ENCODE data around the gene SPPL2C. TPM values are rescaled to one million over a fixed set of nuclear protein-coding genes. Genes with fewer than 3 reads are reported as not detected.

The SPPL2C gene
- total RNA-seq, 1 donor from 2014 or later, result not detected

GRCh38 chr17:45893725-45894021, 49.0 kb downstream of the SPPL2C start:
- no peak for TF ChIP-seq CTCF (IDR thresholded peaks at IDR 0.05; ENCODE audit: borderline replicate concordance)
- H3K27ac ChIP-seq (replicated peaks), result peak overlapping the region; percentile 80
- peaks cover 56% of the 10 kb centered on the region for H3K27me3 ChIP-seq (ENCODE audit: low read depth)
- no peak for DNase-seq
- no peaks in the 10 kb centered on the region for H3K36me3 ChIP-seq
- peak overlapping the region; percentile 97 for H3K4me3 ChIP-seq
- intact Hi-C loops (cut with micrococcal nuclease), result no loop called here
- H3K4me1 ChIP-seq, result peaks cover 38% of the 10 kb centered on the region
- no peaks in the 10 kb centered on the region for H3K9me3 ChIP-seq (replicated peaks)

- TF ChIP-seq CTCF (IDR thresholded peaks at IDR 0.05; ENCODE audit: borderline replicate concordance), result peak; percentile 98
- Histone ChIP-seq H3K4me1 (peaks cover 38% of the 10 kb centered on the region), H3K4me3 (peak within 1 kb of the TSS; percentile 97), H3K9me3 (replicated peaks) (no peaks in the 10 kb centered on the region), H3K36me3 (no peaks in the 10 kb centered on the region), H3K27me3 (ENCODE audit: low read depth) (peaks cover 58% of the 10 kb centered on the region), H3K27ac (replicated peaks) (peak within 1 kb of the TSS; percentile 80)
- intact Hi-C loops (cut with micrococcal nuclease), result no loop called here
- DNase-seq, result peak; percentile 90
Observed at GRCh38 chr17:45894022-45894784, 49.5 kb downstream of the SPPL2C start, which contains the start of gene MAPT. MAPT (plus strand) TSS chr17:45894554; CDS start chr17:45962338, 67,784 bp downstream.

GRCh38 chr17:45895304-45895968, 50.8 kb downstream of the SPPL2C start:
- H3K36me3 ChIP-seq, result no peaks in the 10 kb centered on the region
- TF ChIP-seq CTCF (IDR thresholded peaks at IDR 0.05; ENCODE audit: borderline replicate concordance), result peak; percentile 22
- intact Hi-C loops (cut with micrococcal nuclease), result no loop called here
- H3K27ac ChIP-seq (replicated peaks), result peak overlapping the region; percentile 33
- H3K9me3 ChIP-seq (replicated peaks), result no peaks in the 10 kb centered on the region
- H3K27me3 ChIP-seq (ENCODE audit: low read depth), result peaks cover 57% of the 10 kb centered on the region
- H3K4me3 ChIP-seq, result peak overlapping the region; percentile 97
- peaks cover 38% of the 10 kb centered on the region for H3K4me1 ChIP-seq
- peak; percentile 25 for DNase-seq

GRCh38 chr17:45895969-45896785, 51.5 kb downstream of the SPPL2C start:
- intact Hi-C loops (cut with micrococcal nuclease), result no loop called here
- Histone ChIP-seq H3K4me1 (peaks cover 38% of the 10 kb centered on the region), H3K36me3 (no peaks in the 10 kb centered on the region), H3K27ac (replicated peaks) (peak overlapping the region; percentile 33), H3K9me3 (replicated peaks) (no peaks in the 10 kb centered on the region), H3K27me3 (ENCODE audit: low read depth) (peaks cover 57% of the 10 kb centered on the region), H3K4me3 (peak overlapping the region; percentile 97)
- DNase-seq, result no peak
- no peak for TF ChIP-seq CTCF (IDR thresholded peaks at IDR 0.05; ENCODE audit: borderline replicate concordance)

Other genes starting within 250 kb of the SPPL2C start
- not detected for gene CRHR1, start 60.6 kb upstream of the SPPL2C start, total RNA-seq
- 28.6 TPM for gene MAPT, start 49.7 kb downstream of the SPPL2C start, total RNA-seq
- gene STH, start 154.4 kb downstream of the SPPL2C start, total RNA-seq, result not detected